Liver (tissue), 3 donors: Measurements from ENCODE around the gene SNX20.

Experiments used
- ATF3 ChIP-seq: IDR thresholded peaks from 2 replicates; pipeline ENCODE4 v1.6.1; 2016; ENCODE audit warnings: antibody characterized with exemption
- CTCF ChIP-seq: fragments of 150-350 bp; IDR thresholded peaks from 2 replicates; pipeline ENCODE4 v1.5.1; 2017; ENCODE audit warnings: improper control_type of control experiment, low read depth, low read length; ENCODE audit not compliant: missing input control
- EGR1 ChIP-seq, 2 donors: IDR thresholded peaks; 2 replicates each; pipeline ENCODE4 v1.6.1; 2016 to 2018; ENCODE audit warnings: antibody characterized with exemption in 2 of 2, low read depth in 2 of 2
- GABPA ChIP-seq, 2 donors: IDR thresholded peaks in 1 of 2; conservative IDR thresholded peaks in 1 of 2; 2 replicates each; pipeline ENCODE4 v1.6.1; 2016; ENCODE audit warnings: antibody characterized with exemption in 2 of 2, mild to moderate bottlenecking in 1 of 2, moderate library complexity in 1 of 2
- TAF1 ChIP-seq: conservative IDR thresholded peaks from 2 replicates; pipeline ENCODE4 v1.6.1; 2016; ENCODE audit warnings: antibody characterized with exemption, mild to moderate bottlenecking
- donor health status: healthy.
- donor health status: healthy.

GRCh38 chr16:50697421-50697715 is 16.3 kb upstream of the SNX20 start:
- no peak for TF ChIP-seq CTCF
- no peak for TF ChIP-seq ATF3
- no peak for TF ChIP-seq GABPA (IDR thresholded peaks at IDR 0.05 in 1 of 2, conservative IDR thresholded peaks at IDR 0.05 in 1 of 2)
- TF ChIP-seq TAF1, result no peak
- TF ChIP-seq EGR1 (IDR thresholded peaks at IDR 0.05; ENCODE audit: low read depth in 2 of 2), result no peak
